ENCODE data around the gene ALG9.

The ALG9 gene

DNA sequence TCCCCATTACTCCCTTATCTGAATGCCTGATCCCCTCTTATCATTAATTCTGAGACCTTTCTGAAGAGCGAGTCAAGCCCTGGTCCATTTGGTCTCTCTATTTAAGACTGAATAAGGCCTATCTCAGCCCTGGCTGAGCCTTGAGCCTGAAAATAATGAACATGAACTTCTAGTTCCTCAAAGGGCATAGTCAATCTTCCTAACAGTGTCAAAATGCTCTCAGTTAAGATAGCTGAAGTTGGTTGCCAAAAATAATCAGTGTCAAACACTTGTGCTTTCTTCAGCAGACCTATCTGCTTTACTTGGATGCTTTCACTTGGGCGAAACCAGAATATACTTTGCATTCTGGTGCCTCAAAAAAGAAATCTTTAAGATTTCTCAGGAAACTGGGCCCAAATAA, 62.5 kb downstream of the ALG9 start:
- DNase-seq (ENCODE audit: low read depth) = no peak
- no peak overlapping the region for H3K4me3 ChIP-seq (ENCODE audit: low read depth, low read length)
- TF ChIP-seq, protein P1, sequence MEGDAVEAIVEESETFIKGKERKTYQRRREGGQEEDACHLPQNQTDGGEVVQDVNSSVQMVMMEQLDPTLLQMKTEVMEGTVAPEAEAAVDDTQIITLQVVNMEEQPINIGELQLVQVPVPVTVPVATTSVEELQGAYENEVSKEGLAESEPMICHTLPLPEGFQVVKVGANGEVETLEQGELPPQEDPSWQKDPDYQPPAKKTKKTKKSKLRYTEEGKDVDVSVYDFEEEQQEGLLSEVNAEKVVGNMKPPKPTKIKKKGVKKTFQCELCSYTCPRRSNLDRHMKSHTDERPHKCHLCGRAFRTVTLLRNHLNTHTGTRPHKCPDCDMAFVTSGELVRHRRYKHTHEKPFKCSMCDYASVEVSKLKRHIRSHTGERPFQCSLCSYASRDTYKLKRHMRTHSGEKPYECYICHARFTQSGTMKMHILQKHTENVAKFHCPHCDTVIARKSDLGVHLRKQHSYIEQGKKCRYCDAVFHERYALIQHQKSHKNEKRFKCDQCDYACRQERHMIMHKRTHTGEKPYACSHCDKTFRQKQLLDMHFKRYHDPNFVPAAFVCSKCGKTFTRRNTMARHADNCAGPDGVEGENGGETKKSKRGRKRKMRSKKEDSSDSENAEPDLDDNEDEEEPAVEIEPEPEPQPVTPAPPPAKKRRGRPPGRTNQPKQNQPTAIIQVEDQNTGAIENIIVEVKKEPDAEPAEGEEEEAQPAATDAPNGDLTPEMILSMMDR (IDR thresholded peaks at IDR 0.05; ENCODE audit: low read depth, low read length, missing control alignments) = no peak
- in situ Hi-C loops (cut with HindIII; ENCODE audit: low sequenced_read_pairs) = no loop called here

GRCh38 chr11:111808063-111808588, 63.3 kb downstream of the ALG9 start:
- in situ Hi-C loops (cut with HindIII; ENCODE audit: low sequenced_read_pairs) = no loop called here
- H3K4me3 ChIP-seq (ENCODE audit: low read depth, low read length) = no peak overlapping the region

GRCh38 chr11:111807076-111807475, 64.3 kb downstream of the ALG9 start:
- no peak for DNase-seq (ENCODE audit: low read depth)
- TF ChIP-seq, protein P1 (IDR thresholded peaks at IDR 0.05; ENCODE audit: low read depth, low read length, missing control alignments) = no peak
- no peak overlapping the region for H3K4me3 ChIP-seq (ENCODE audit: low read depth, low read length)
- in situ Hi-C loops (cut with HindIII; ENCODE audit: low sequenced_read_pairs) = no loop called here

More at GRCh38 chr11:111808063-111808588, 63.3 kb downstream of the ALG9 start:
- DNase-seq (ENCODE audit: low read depth) = no peak
- TF ChIP-seq, protein P1 (IDR thresholded peaks at IDR 0.05; ENCODE audit: low read depth, low read length, missing control alignments) = no peak

DNA sequence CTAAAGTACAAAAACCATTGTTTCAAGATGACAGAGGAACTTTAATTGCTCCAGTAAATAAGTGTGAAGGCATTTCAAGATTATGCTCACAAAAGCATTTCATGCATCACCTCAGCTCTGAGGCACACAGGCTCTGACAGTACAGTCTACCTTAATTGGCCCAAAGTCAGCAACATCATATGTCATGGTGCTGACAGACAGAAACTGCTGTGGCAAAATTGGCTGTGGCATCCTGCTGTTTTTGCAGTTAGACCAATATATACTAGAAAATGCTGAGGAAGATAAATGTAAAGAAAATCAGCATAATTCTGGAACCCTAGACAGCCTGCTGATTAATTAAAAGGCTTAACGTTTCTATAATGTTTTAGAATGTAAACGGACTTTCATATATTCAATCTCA, 70.2 kb downstream of the ALG9 start:
- TF ChIP-seq, protein P1 (IDR thresholded peaks at IDR 0.05; ENCODE audit: low read depth, low read length, missing control alignments) = no peak
- no peak overlapping the region for H3K4me3 ChIP-seq (ENCODE audit: low read depth, low read length)
- no peak for DNase-seq (ENCODE audit: low read depth)
- in situ Hi-C loops (cut with HindIII; ENCODE audit: low sequenced_read_pairs) = no loop called here

GRCh38 chr11:111798279-111798678, 73.1 kb downstream of the ALG9 start:
- no peak overlapping the region for H3K4me3 ChIP-seq (ENCODE audit: low read depth, low read length)
- TF ChIP-seq, protein P1 (IDR thresholded peaks at IDR 0.05; ENCODE audit: low read depth, low read length, missing control alignments) = no peak
- in situ Hi-C loops (cut with HindIII; ENCODE audit: low sequenced_read_pairs) = no loop called here
- DNase-seq (ENCODE audit: low read depth) = no peak

DNA sequence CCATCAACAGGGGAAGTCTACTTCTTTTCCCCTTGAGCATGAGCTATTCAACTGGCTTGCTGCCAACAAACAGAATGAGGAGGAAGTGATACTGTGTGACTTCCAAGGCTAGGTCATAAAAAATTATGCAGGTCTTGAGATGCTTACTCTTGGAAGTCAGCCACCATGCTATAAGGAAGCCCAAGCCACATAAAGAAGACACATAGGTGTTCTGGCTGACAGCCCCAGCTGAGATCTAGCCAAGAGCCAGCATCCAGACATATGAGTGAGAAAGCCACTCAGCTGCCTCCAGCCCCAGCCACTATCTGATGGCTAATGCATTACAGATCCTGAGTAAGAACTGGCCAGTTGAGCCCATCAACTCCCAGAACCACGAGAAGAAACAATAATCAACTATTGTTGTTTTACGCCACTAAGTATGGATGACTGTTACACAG, 74.2 kb downstream of the ALG9 start:
- TF ChIP-seq, protein P1 (IDR thresholded peaks at IDR 0.05; ENCODE audit: low read depth, low read length, missing control alignments) = no peak
- in situ Hi-C loops (cut with HindIII; ENCODE audit: low sequenced_read_pairs) = no loop called here
- no peak for DNase-seq (ENCODE audit: low read depth)
- H3K4me3 ChIP-seq (ENCODE audit: low read depth, low read length) = no peak overlapping the region
